ENCODE measurements around the gene CDH13.

GRCh38 chr16:82935766-82936165 lies 309.0 kb downstream of the CDH13 start:
- TF ChIP-seq CTCF (IDR thresholded peaks at IDR 0.05) = no peak
- no peak for TF ChIP-seq POLR2A (IDR thresholded peaks at IDR 0.05)

All from thyroid gland (tissue), 4 donors.